ENCODE data around the gene DPP6. TPM values are rescaled to one million over a fixed set of nuclear protein-coding genes. Genes with fewer than 3 reads are reported as not detected.

The DPP6 gene
- total RNA-seq, 1 experiment from 2014 or later = not detected

GRCh38 chr7:154430640-154431039 lies 378.4 kb downstream of the DPP6 start:
- ATAC-seq (no peak), DNase-seq (ENCODE audit: low read depth, low spot score) (no peak)
- H3K27ac ChIP-seq (ENCODE audit: low read length) = no peak overlapping the region
- in situ Hi-C loops (cut with HindIII; ENCODE audit: low pct_unique_long_range_greater_than_20kb, low sequenced_read_pairs) (no loop called here), intact Hi-C loops (cut with micrococcal nuclease; ENCODE audit: unreplicated experiment) (no loop called here)
- ChIA-PET POLR2A (no interaction called here), CTCF (interaction anchor here (0.7 kb wide), 3 partner anchors 16 to 210 kb away, joined by 4 to 7 read pairs (median 5); no protein-coding TSS in a partner anchor)
- no peak overlapping the region for H3K4me3 ChIP-seq (ENCODE audit: low read depth in 2 of 2, low read length in 2 of 2)
- no peaks in the 10 kb centered on the region for H3K4me1 ChIP-seq (ENCODE audit: control insufficient read depth, insufficient read depth, low read length)
- TF ChIP-seq SIN3A (IDR thresholded peaks at IDR 0.05; ENCODE audit: borderline replicate concordance, insufficient read depth, low read depth, low read length) (no peak), REST (IDR thresholded peaks at IDR 0.05; ENCODE audit: insufficient read depth in 1 of 2, low read depth in 2 of 2, low read length in 1 of 2) (no peak), CTCF (IDR thresholded peaks at IDR 0.05) (no peak), POLR2AphosphoS5 (IDR thresholded peaks at IDR 0.05; ENCODE audit: low read depth, low read length) (no peak), TCF7L2 (IDR thresholded peaks at IDR 0.05; ENCODE audit: low read depth, low read length) (no peak)
- H3K27me3 ChIP-seq (ENCODE audit: control insufficient read depth, insufficient read depth, low read length) = no peaks in the 10 kb centered on the region
- no peaks in the 10 kb centered on the region for H3K36me3 ChIP-seq (ENCODE audit: control insufficient read depth, insufficient read depth, low read length)
- H3K9me3 ChIP-seq (ENCODE audit: control insufficient read depth, insufficient read depth, low read depth, low read length) = no peaks in the 10 kb centered on the region
- BruUV-seq (replicated peaks) = no TSS peak

- Histone ChIP-seq H3K36me3 (ENCODE audit: control insufficient read depth, insufficient read depth, low read length) (no peaks in the 10 kb centered on the region), H3K27me3 (ENCODE audit: control insufficient read depth, insufficient read depth, low read length) (no peaks in the 10 kb centered on the region), H3K9me3 (ENCODE audit: control insufficient read depth, insufficient read depth, low read depth, low read length) (no peaks in the 10 kb centered on the region), H3K4me1 (ENCODE audit: control insufficient read depth, insufficient read depth, low read length) (no peaks in the 10 kb centered on the region), H3K27ac (ENCODE audit: low read length) (no peak overlapping the region), H3K4me3 (ENCODE audit: low read depth in 2 of 2, low read length in 2 of 2) (no peak overlapping the region)
- DNase-seq (ENCODE audit: low read depth, low spot score) (no peak), ATAC-seq (no peak)
- intact Hi-C loops (cut with micrococcal nuclease; ENCODE audit: unreplicated experiment) = no loop called here
- in situ Hi-C loops (cut with HindIII; ENCODE audit: low pct_unique_long_range_greater_than_20kb, low sequenced_read_pairs) = no loop called here
- CTCF ChIA-PET = interaction anchor here (0.7 kb wide), 3 partner anchors 16 to 209 kb away, joined by 4 to 7 read pairs (median 5); no protein-coding TSS in a partner anchor
- no peak for TF ChIP-seq CTCF (IDR thresholded peaks at IDR 0.05)
- TF ChIP-seq TCF7L2 (IDR thresholded peaks at IDR 0.05; ENCODE audit: low read depth, low read length) = no peak
- TF ChIP-seq REST (IDR thresholded peaks at IDR 0.05; ENCODE audit: insufficient read depth in 1 of 2, low read depth in 2 of 2, low read length in 1 of 2) = no peak
- no peak for TF ChIP-seq SIN3A (IDR thresholded peaks at IDR 0.05; ENCODE audit: borderline replicate concordance, insufficient read depth, low read depth, low read length)
- TF ChIP-seq POLR2AphosphoS5 (IDR thresholded peaks at IDR 0.05; ENCODE audit: low read depth, low read length) = no peak
- BruUV-seq (replicated peaks) = no TSS peak
- POLR2A ChIA-PET = no interaction called here
Measured at GRCh38 chr7:154431045-154431444, 378.8 kb downstream of the DPP6 start.

Data from Panc1 (cell line).